Cardiac septum (tissue), 1 donor: ENCODE results near the gene SNF8. TPM values are rescaled to one million over a fixed set of nuclear protein-coding genes. Genes with fewer than 3 reads are reported as not detected.

Source experiments
- DNase-seq: peaks from one replicate; pipeline ENCODE4 v3.0.0-alpha.2; 2020; ENCODE audit warnings: low spot score
- intact Hi-C: fragments of 100-400 bp; cut with DNase I; formaldehyde crosslinking; loops from one replicate; pipeline ENCODE4 v1.14.0; 2022
- long read RNA-seq: library from polyadenylated mRNA; unstranded; transcript quantifications from one replicate; pipeline ENCODE4 v2.0.0, GENCODE V29; 2021
- total RNA-seq: library from RNA; stranded (reverse); fragmentation: NEBNext Ultra II Directional; extraction: Animal tissue kit (Norgen Biotek cat#: 25700); gene quantifications from one replicate; pipeline ENCODE4 v1.2.1, GENCODE V29; 2021
- donor health status: DM: no; HTN: no; CAD: no.

The SNF8 gene
- 76.1 TPM for total RNA-seq
- long read RNA-seq, transcript SNF8-202 (8 exons, 2,319 nt): major isoform, 116 of 126 reads
- long read RNA-seq, partial matches to known transcripts: 1 of 126 reads
- long read RNA-seq, other reads (novel, unspliced or antisense): 2 of 126 reads

GRCh38 chr17:48944515-48945260 is at the start of gene SNF8:
Gene SNF8 (minus strand): TSS chr17:48944842. CDS start chr17:48944734, 108 bp downstream.
- intact Hi-C loops: loop anchor here (2.0 to 5.0 kb wide), 2 partner anchors 37 to 52 kb away; partner anchors contain the start of genes ATP5MC1 and UBE2Z

GRCh38 chr17:48993951-48994350 is 49.3 kb upstream of the SNF8 start:
- intact Hi-C loops: loop anchor here (10.0 kb wide), 1 partner anchor 379 kb away; the partner anchor contains the start of genes HOXB7 and HOXB8
- no peak for DNase-seq

More at GRCh38 chr17:48944515-48945260, at the start of gene SNF8:
- peak; percentile 95 for DNase-seq

GRCh38 chr17:48993305-48993704 is 48.7 kb upstream of the SNF8 start:
- DNase-seq: no peak
- intact Hi-C loops: loop anchor here (10.0 kb wide), 1 partner anchor 379 kb away; the partner anchor contains the start of genes HOXB7 and HOXB8

GRCh38 chr17:48992444-48992843 is 47.8 kb upstream of the SNF8 start:
- no peak for DNase-seq
- intact Hi-C loops: loop anchor here (10.0 kb wide), 1 partner anchor 378 kb away; the partner anchor contains the start of genes HOXB7 and HOXB8

- DNase-seq: no peak
- intact Hi-C loops: loop anchor here (10.0 kb wide), 1 partner anchor 376 kb away; the partner anchor contains the start of genes HOXB7 and HOXB8
Measured at GRCh38 chr17:48990882-48991357, 46.3 kb upstream of the SNF8 start.

GRCh38 chr17:48989100-48989499 is 44.5 kb upstream of the SNF8 start:
- DNase-seq: no peak
- intact Hi-C loops: no loop called here

GRCh38 chr17:48985436-48986245 is 41.0 kb upstream of the SNF8 start:
- no peak for DNase-seq
- intact Hi-C loops: no loop called here

- DNase-seq: no peak
- intact Hi-C loops: no loop called here
Measured at GRCh38 chr17:48981927-48982539, 37.4 kb upstream of the SNF8 start.

GRCh38 chr17:48973806-48974205 is 29.2 kb upstream of the SNF8 start:
- intact Hi-C loops: no loop called here
- no peak for DNase-seq

GRCh38 chr17:48972749-48973097 is 28.1 kb upstream of the SNF8 start:
- intact Hi-C loops: no loop called here

GRCh38 chr17:48970865-48971687 is 26.4 kb upstream of the SNF8 start:
- intact Hi-C loops: no loop called here
- DNase-seq: no peak

More at GRCh38 chr17:48972749-48973097, 28.1 kb upstream of the SNF8 start:
- DNase-seq: no peak

- intact Hi-C loops: no loop called here
- DNase-seq: no peak
Measured at GRCh38 chr17:48970224-48970623, 25.6 kb upstream of the SNF8 start.

GRCh38 chr17:48961516-48962233 is 17.0 kb upstream of the SNF8 start:
- intact Hi-C loops: no loop called here
- DNase-seq: no peak

GRCh38 chr17:48960834-48961515 is 16.3 kb upstream of the SNF8 start:
- intact Hi-C loops: no loop called here
- DNase-seq: no peak

GRCh38 chr17:48954300-48954755 is 9.7 kb upstream of the SNF8 start:
- intact Hi-C loops: no loop called here

GRCh38 chr17:48952904-48953303 is 8.3 kb upstream of the SNF8 start:
- intact Hi-C loops: no loop called here
- DNase-seq: no peak

More at GRCh38 chr17:48954300-48954755, 9.7 kb upstream of the SNF8 start:
- no peak for DNase-seq

- no peak for DNase-seq
- intact Hi-C loops: no loop called here
Measured at GRCh38 chr17:48951572-48951971, 6.9 kb upstream of the SNF8 start.
